ENCODE measurements around the gene SFXN1. TPM values are rescaled to one million over a fixed set of nuclear protein-coding genes. Genes with fewer than 3 reads are reported as not detected.

Gene SFXN1
- total and polyA plus RNA-seq, 2 of the 4 experiments (the other 2 are of a cell fraction): 131 to 410 TPM

GRCh38 chr5:175531361-175531760 is 53.0 kb downstream of the SFXN1 start:
- Histone ChIP-seq H2BK5ac (ENCODE audit: low read depth, low read length, poor library complexity, severe bottlenecking) (no peak overlapping the region), H3K79me1 (ENCODE audit: low read depth in 1 of 2, low read length in 2 of 2) (no peaks in the 10 kb centered on the region), H3K14ac (replicated peaks; ENCODE audit: low read depth, low read length) (no peak overlapping the region), H3K27ac (ENCODE audit: insufficient read depth, low read length) (no peak overlapping the region), H3K36me3 (ENCODE audit: control insufficient read depth, insufficient read depth, low read length) (peaks cover 11% of the 10 kb centered on the region), H3K9me1 (ENCODE audit: insufficient read depth, low read length) (no peaks in the 10 kb centered on the region), H2BK20ac (ENCODE audit: low read depth, low read length) (no peak overlapping the region), H2AK9ac (replicated peaks; ENCODE audit: low read depth, low read length, poor library complexity) (no peak overlapping the region), H3K4me3 (ENCODE audit: insufficient read depth, low read depth, low read length) (no peak overlapping the region), H3K18ac (ENCODE audit: low read depth, low read length) (no peak overlapping the region), H2AK5ac (ENCODE audit: low read depth, low read length) (no peak overlapping the region), H3K4ac (ENCODE audit: low read depth, low read length) (no peak overlapping the region), H4K8ac (ENCODE audit: low read depth in 2 of 2, low read length in 2 of 2) (no peak overlapping the region), H3K9me3 (ENCODE audit: control insufficient read depth, insufficient read depth, low read length) (no peaks in the 10 kb centered on the region), H4K5ac (ENCODE audit: low read depth, low read length) (no peak overlapping the region), H3K23ac (ENCODE audit: low read depth, low read length) (no peak overlapping the region), H2BK15ac (ENCODE audit: low read depth, low read length) (no peak overlapping the region), H3K4me1 (ENCODE audit: control insufficient read depth, insufficient read depth, low read length) (no peaks in the 10 kb centered on the region), H2AFZ (replicated peaks; ENCODE audit: low read length, poor library complexity) (no peak overlapping the region), H2BK120ac (ENCODE audit: low read depth, low read length) (no peak overlapping the region), H3K4me2 (ENCODE audit: low read depth, low read length) (no peak overlapping the region), H4K91ac (ENCODE audit: insufficient read depth, low read depth, low read length) (no peak overlapping the region), H3K27me3 (ENCODE audit: control insufficient read depth, insufficient read depth, low read length) (no peaks in the 10 kb centered on the region), H3K56ac (ENCODE audit: extremely low read depth, insufficient read depth, low read length) (no peak overlapping the region), H3K9ac (ENCODE audit: low read depth, low read length) (no peak overlapping the region), H4K20me1 (ENCODE audit: insufficient read depth, low read length) (no peaks in the 10 kb centered on the region)
- ChIA-PET CTCF (no interaction called here), POLR2A (ENCODE audit: unreplicated experiment) (no interaction called here)
- in situ Hi-C loops (cut with MboI; ENCODE audit: low sequenced_read_pairs): no loop called here
- ATAC-seq (ENCODE audit: low read depth) (no peak), DNase-seq (no peak)
- no TSS peak for BruUV-seq (replicated peaks)
- WGBS, 2 experiments (ENCODE audit: extremely low coverage in 2 of 2, insufficient read length in 1 of 2): no CpG with 5 or more reads among the region's 2 CpGs
- TF ChIP-seq FOS (IDR thresholded peaks at IDR 0.05; ENCODE audit: low read depth, low read length): no peak
- TF ChIP-seq SMC3 (IDR thresholded peaks at IDR 0.05; ENCODE audit: low read depth, low read length): no peak
- TF ChIP-seq MAZ (IDR thresholded peaks at IDR 0.05; ENCODE audit: borderline replicate concordance, low read depth, low read length): no peak
- TF ChIP-seq RCOR1 (IDR thresholded peaks at IDR 0.05; ENCODE audit: insufficient replicate concordance, low read length): no peak
- TF ChIP-seq BHLHE40 (IDR thresholded peaks at IDR 0.05; ENCODE audit: low read depth, low read length): no peak
- dilution Hi-C loops (cut with HindIII; ENCODE audit: low sequenced_read_pairs, unreplicated experiment): no loop called here
- intact Hi-C loops (cut with micrococcal nuclease): loop anchor here (5.0 kb wide), 1 partner anchor 186 kb away; no protein-coding TSS in a partner anchor
